K562 (cell line): ENCODE data around the gene LRRTM1. TPM values are rescaled to one million over a fixed set of nuclear protein-coding genes. Genes with fewer than 3 reads are reported as not detected.

Experiments used
- ATAC-seq: fragments of 200-7000 bp; cut with Tn5 transposase; 3 replicates; pipeline ENCODE4 v1.9.1; 2020; ENCODE audit warnings: moderate library complexity
- BruUV-seq: library from RNA; stranded (reverse); fragments of 400-500 nt; replicated peaks from 2 replicates; lab custom pipeline; 2021; lab: Mats Ljungman, UMichigan
- CTCF ChIA-PET: fragments of 300-600 bp; formaldehyde crosslinking; extraction: SDS; loops from one replicate; lab custom pipeline; 2021; ENCODE audit warnings: low intra/inter-chr PET ratio; lab: Yijun Ruan, JAX
- POLR2A ChIA-PET: fragments of 300-600, 350-650 bp; sonication (Branson Sonifier 250); formaldehyde crosslinking; extraction: SDS; loops from one replicate; lab custom pipeline; 2021; ENCODE audit warnings: antibody characterized with exemption, inconsistent platforms; lab: Yijun Ruan, JAX
- DNase-seq, 4 experiments: peaks; one replicate each; pipeline versions ENCODE4 v3.0.0 to v3.0.0-alpha.2; 2011 to 2018; ENCODE audit warnings: low spot score in 3 of 4, mixed read lengths in 3 of 4; ENCODE audit errors: extremely low read depth in 1 of 4
- FAIRE-seq: peaks from 2 replicates; lab custom pipeline; 2011; peaks lifted over from hg19 to GRCh38; lab: Jason Lieb, UNC
- H2AFZ ChIP-seq: 2 replicates; pipeline ENCODE4 v1.6.0; 2011; ENCODE audit warnings: low read depth, low read length, control low read depth, inconsistent platforms
- H3K27ac ChIP-seq: fragments of 200-600 bp; 3 replicates; pipeline ENCODE4 v1.8.0; 2011; ENCODE audit warnings: low read depth, mild to moderate bottlenecking, control low read depth, inconsistent platforms, low read length, moderate library complexity, mixed read lengths; ENCODE audit errors: extremely low read depth
- H3K27me3 ChIP-seq, 2 experiments: fragments of 300-600 bp in 1 of 2; 2 replicates in 1 of 2; 3 replicates in 1 of 2; pipeline versions ENCODE4 v1.6.0 to v1.8.0; 2011; ENCODE audit warnings: inconsistent platforms in 2 of 2, low read length in 2 of 2, mild to moderate bottlenecking in 1 of 2, mixed read lengths in 1 of 2, moderate library complexity in 1 of 2; ENCODE audit not compliant: control insufficient read depth in 2 of 2, insufficient read depth in 2 of 2
- H3K36me3 ChIP-seq: fragments of 300-600 bp; 3 replicates; pipeline ENCODE4 v1.8.0; 2011; ENCODE audit warnings: mild to moderate bottlenecking, low read length, inconsistent platforms; ENCODE audit not compliant: control insufficient read depth, insufficient read depth
- H3K4me1 ChIP-seq, 2 experiments: fragments of 200-600 bp in 1 of 2; replicated peaks in 1 of 2; 2 replicates in 1 of 2; 3 replicates in 1 of 2; pipeline versions ENCODE4 v1.5.1 to v1.8.0; 2011; ENCODE audit warnings: inconsistent platforms in 2 of 2, low read length in 2 of 2, mild to moderate bottlenecking in 1 of 2, mixed read lengths in 1 of 2, moderate library complexity in 1 of 2; ENCODE audit not compliant: control insufficient read depth in 2 of 2, insufficient read depth in 2 of 2
- H3K4me2 ChIP-seq: 2 replicates; pipeline ENCODE4 v1.6.1; 2011; ENCODE audit warnings: low read length, control low read depth, inconsistent platforms, mixed read lengths; ENCODE audit not compliant: insufficient read depth
- H3K4me3 ChIP-seq: fragments of 200-600 bp; sonication (generic), shearing (Covaris generic); 2 replicates; pipeline ENCODE4 v1.5.1; 2016; ENCODE audit warnings: control low read depth, inconsistent platforms
- H3K79me2 ChIP-seq: fragments of 200-600 bp; 3 replicates; pipeline ENCODE4 v1.8.0; 2011; ENCODE audit warnings: low read length, inconsistent platforms; ENCODE audit not compliant: control insufficient read depth, insufficient read depth
- H3K9ac ChIP-seq, 2 experiments: 2 replicates each; pipeline versions ENCODE4 v1.6.0 to v1.6.1; 2011; ENCODE audit warnings: low read depth in 2 of 2, low read length in 2 of 2, control low read depth in 1 of 2, inconsistent platforms in 1 of 2, mild to moderate bottlenecking in 1 of 2, mixed read lengths in 1 of 2; ENCODE audit not compliant: insufficient read depth in 1 of 2
- H3K9me1 ChIP-seq: one replicate; pipeline ENCODE4 v1.6.0; 2011; ENCODE audit warnings: inconsistent platforms, mild to moderate bottlenecking, low read length, moderate library complexity; ENCODE audit not compliant: control insufficient read depth, insufficient read depth
- H3K9me3 ChIP-seq: replicated peaks from 2 replicates; pipeline ENCODE4 v1.5.1; 2011; ENCODE audit warnings: low read depth, low read length, inconsistent platforms; ENCODE audit not compliant: control insufficient read depth, insufficient read depth
- H4K20me1 ChIP-seq: replicated peaks from 2 replicates; pipeline ENCODE4 v1.6.1; 2011; ENCODE audit warnings: low read length, inconsistent platforms, mixed read lengths; ENCODE audit not compliant: control insufficient read depth, insufficient read depth
- EP400 ChIP-seq: fragments of 450-650 bp; IDR thresholded peaks from 2 replicates; pipeline ENCODE4 v1.6.1; 2017; ENCODE audit warnings: antibody characterized with exemption, mild to moderate bottlenecking, moderate library complexity
- ESRRA ChIP-seq: fragments of 450-650 bp; IDR thresholded peaks from 2 replicates; pipeline ENCODE4 v1.6.1; 2014; ENCODE audit warnings: low read depth, mild to moderate bottlenecking, moderate library complexity, borderline replicate concordance
- MTA2 ChIP-seq: fragments of 450-650 bp; IDR thresholded peaks from 2 replicates; pipeline ENCODE4 v1.6.1; 2016; ENCODE audit warnings: low read depth
- NCOA4 ChIP-seq: fragments of 450-650 bp; IDR thresholded peaks from 2 replicates; pipeline ENCODE4 v1.6.1; 2018; ENCODE audit warnings: mild to moderate bottlenecking; ENCODE audit not compliant: partially characterized antibody
- XRCC4 ChIP-seq: IDR thresholded peaks from one replicate; pipeline ENCODE4 v1.6.1; 2011; ENCODE audit not compliant: insufficient read depth, insufficient read length; ENCODE audit errors: extremely low read depth
- ZC3H4 ChIP-seq: sonication (generic); formaldehyde crosslinking; IDR thresholded peaks from 2 replicates; pipeline ENCODE4 v1.9.0; 2021; ENCODE audit warnings: missing genetic modification reagents, borderline replicate concordance
- ZNF518B ChIP-seq: fragments of 250-450 bp; sonication (Bioruptor Pico); IDR thresholded peaks from 2 replicates; pipeline ENCODE4 v1.5.0; 2021; ENCODE audit warnings: mild to moderate bottlenecking, moderate library complexity
- WGBS: fragments of 100-300 bp; shearing (Covaris generic); methylation state at CpG from one replicate; pipeline ENCODE4 v1.1.6; 2016; ENCODE audit warnings: low coverage, mixed read lengths; ENCODE audit not compliant: insufficient coverage; ENCODE audit errors: missing lambda C conversion rate; 5-methylcytosine and 5-hydroxymethylcytosine counted together
- in situ Hi-C: fragments of 300-500 bp; cut with MboI; formaldehyde crosslinking; loops from 4 replicates; pipeline ENCODE4 v1.15.0; 2018; ENCODE audit warnings: inconsistent platforms, mixed read lengths
- intact Hi-C: fragments of 100-400 bp; cut with micrococcal nuclease; formaldehyde crosslinking; loops from 2 replicates; pipeline ENCODE4 v1.14.2; 2022
- polyA plus RNA-seq, 8 experiments: library from polyadenylated mRNA; depleted of rRNA in 4 of 8; stranded (reverse) in 5 of 8; unstranded in 3 of 8; fragments of >200 nt; fragmentation: Nextera tagmentation in 2 of 8; fragmentation: Illumina TruSeq in 1 of 8; extraction: Ambion mirVana in 2 of 8; extraction: Trizol in 1 of 8; gene quantifications; 2 replicates each; pipeline versions ENCODE4 v1.2.1 to v1.2.3, GENCODE V29; 2011 to 2014; ENCODE audit warnings: inconsistent platforms in 1 of 8, missing spikeins in 1 of 8
- total RNA-seq, 7 experiments: library from RNA; depleted of rRNA in 6 of 7; stranded (reverse); fragments of >200 nt in 6 of 7; fragmentation: Illumina TruSeq in 2 of 7; extraction: Trizol in 2 of 7; gene quantifications; 2 replicates each; pipeline versions ENCODE4 v1.2.1 to v1.2.3, GENCODE V29; 2011 to 2021; ENCODE audit warnings: low replicate concordance in 1 of 7
- TF ChIP-seq, protein P1 (sequence below): IDR thresholded peaks from 2 replicates; pipeline ENCODE4 v1.6.1; 2011; ENCODE audit warnings: borderline replicate concordance, low read depth, mild to moderate bottlenecking, moderate library complexity, low read length; ENCODE audit not compliant: insufficient read depth, poor library complexity, severe bottlenecking
- TF ChIP-seq, protein P2 (sequence below): fragments of 450-650 bp; IDR thresholded peaks from 2 replicates; pipeline ENCODE4 v1.6.1; 2016; ENCODE audit warnings: borderline replicate concordance

Gene LRRTM1
- total and polyA plus RNA-seq, 9 of the 15 experiments (the other 6 are each of a cell fraction or from before 2014, with no cell fraction given), result 0.07 to 0.33 (median 0.11) TPM; not detected in 6

- no peak for TF ChIP-seq ZC3H4
- TF ChIP-seq, protein P1, sequence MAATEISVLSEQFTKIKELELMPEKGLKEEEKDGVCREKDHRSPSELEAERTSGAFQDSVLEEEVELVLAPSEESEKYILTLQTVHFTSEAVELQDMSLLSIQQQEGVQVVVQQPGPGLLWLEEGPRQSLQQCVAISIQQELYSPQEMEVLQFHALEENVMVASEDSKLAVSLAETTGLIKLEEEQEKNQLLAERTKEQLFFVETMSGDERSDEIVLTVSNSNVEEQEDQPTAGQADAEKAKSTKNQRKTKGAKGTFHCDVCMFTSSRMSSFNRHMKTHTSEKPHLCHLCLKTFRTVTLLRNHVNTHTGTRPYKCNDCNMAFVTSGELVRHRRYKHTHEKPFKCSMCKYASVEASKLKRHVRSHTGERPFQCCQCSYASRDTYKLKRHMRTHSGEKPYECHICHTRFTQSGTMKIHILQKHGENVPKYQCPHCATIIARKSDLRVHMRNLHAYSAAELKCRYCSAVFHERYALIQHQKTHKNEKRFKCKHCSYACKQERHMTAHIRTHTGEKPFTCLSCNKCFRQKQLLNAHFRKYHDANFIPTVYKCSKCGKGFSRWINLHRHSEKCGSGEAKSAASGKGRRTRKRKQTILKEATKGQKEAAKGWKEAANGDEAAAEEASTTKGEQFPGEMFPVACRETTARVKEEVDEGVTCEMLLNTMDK, result no peak
These were observed 34.7 kb downstream of the LRRTM1 start (continued) for GRCh38 chr2:80269806-80270205.

DNA sequence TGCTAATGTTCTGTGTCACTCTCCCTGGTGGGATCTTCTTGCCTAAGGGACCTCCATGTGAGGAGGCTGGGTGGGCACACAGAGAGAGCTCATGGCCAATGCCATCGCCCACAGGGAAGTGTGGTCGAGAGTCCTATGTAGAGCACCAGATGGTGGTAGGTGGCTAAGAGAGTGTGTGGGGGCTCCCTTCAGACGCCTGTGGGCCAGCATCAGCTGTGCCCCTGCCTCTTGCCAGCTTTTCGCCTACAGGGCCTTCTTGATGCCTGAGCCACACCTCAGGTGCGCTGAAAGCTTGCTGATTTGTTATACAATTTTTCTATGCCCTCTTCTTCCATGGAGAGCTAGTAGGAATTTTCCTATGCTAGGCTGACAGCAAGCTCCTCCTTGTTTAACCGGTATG lies 38.3 kb downstream of the LRRTM1 start:
- in situ Hi-C loops, result no loop called here
- no peak for TF ChIP-seq ESRRA
- no peak for TF ChIP-seq XRCC4
- TF ChIP-seq, protein P2, sequence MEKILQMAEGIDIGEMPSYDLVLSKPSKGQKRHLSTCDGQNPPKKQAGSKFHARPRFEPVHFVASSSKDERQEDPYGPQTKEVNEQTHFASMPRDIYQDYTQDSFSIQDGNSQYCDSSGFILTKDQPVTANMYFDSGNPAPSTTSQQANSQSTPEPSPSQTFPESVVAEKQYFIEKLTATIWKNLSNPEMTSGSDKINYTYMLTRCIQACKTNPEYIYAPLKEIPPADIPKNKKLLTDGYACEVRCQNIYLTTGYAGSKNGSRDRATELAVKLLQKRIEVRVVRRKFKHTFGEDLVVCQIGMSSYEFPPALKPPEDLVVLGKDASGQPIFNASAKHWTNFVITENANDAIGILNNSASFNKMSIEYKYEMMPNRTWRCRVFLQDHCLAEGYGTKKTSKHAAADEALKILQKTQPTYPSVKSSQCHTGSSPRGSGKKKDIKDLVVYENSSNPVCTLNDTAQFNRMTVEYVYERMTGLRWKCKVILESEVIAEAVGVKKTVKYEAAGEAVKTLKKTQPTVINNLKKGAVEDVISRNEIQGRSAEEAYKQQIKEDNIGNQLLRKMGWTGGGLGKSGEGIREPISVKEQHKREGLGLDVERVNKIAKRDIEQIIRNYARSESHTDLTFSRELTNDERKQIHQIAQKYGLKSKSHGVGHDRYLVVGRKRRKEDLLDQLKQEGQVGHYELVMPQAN, result no peak
- TF ChIP-seq NCOA4, result no peak
- no peak for TF ChIP-seq EP400
- no peak for TF ChIP-seq ZNF518B (CRISPR knock-in tag)
- no peak for TF ChIP-seq MTA2
- H3K9me3 ChIP-seq, result no peaks in the 10 kb centered on the region; the same call in 1 of the 2 replicates
- DNase-seq (no peak), FAIRE-seq (no peak), ATAC-seq (no peak)
- CTCF ChIA-PET, result no interaction called here
- H3K4me3 ChIP-seq, result no peak overlapping the region
- H3K27me3 ChIP-seq, result no peaks in the 10 kb centered on the region
- no peaks in the 10 kb centered on the region for H3K36me3 ChIP-seq
- H3K9me1 ChIP-seq, result no peaks in the 10 kb centered on the region
- intact Hi-C loops, result no loop called here
- H3K79me2 ChIP-seq, result no peaks in the 10 kb centered on the region
- POLR2A ChIA-PET, result no interaction called here
- no peak overlapping the region for H3K9ac ChIP-seq
- H3K4me2 ChIP-seq, result no peak overlapping the region
- H3K27ac ChIP-seq, result no peak overlapping the region
- WGBS, result 7% methylated on average over 6 of the region's 6 CpGs
- BruUV-seq, result no TSS peak
- no peaks in the 10 kb centered on the region for H4K20me1 ChIP-seq
- H2AFZ ChIP-seq, result no peak overlapping the region
- H3K4me1 ChIP-seq, result no peaks in the 10 kb centered on the region
